Fibroblast of villous mesenchyme (primary cell): ENCODE measurements around the gene PRMT5. TPM values are rescaled to one million over a fixed set of nuclear protein-coding genes. Genes with fewer than 3 reads are reported as not detected.
"Not testable (repeated sequence)": the region's sequence is repeated elsewhere in the genome, so short reads cannot be mapped to it uniquely, and the experiment has no call there.

Experiments
- DNase-seq: peaks from one replicate; pipeline ENCODE4 v3.0.0-alpha.2; 2010; ENCODE audit warnings: low read depth
- H3K4me3 ChIP-seq: 2 replicates; pipeline ENCODE4 v1.5.1; 2011; ENCODE audit warnings: low read depth, mild to moderate bottlenecking, low read length
- total RNA-seq: library from RNA; depleted of rRNA; stranded (reverse); fragments of >200 nt; gene quantifications from 2 replicates; pipeline ENCODE4 v1.2.3, GENCODE V29; 2012
- TF ChIP-seq, protein P1 (sequence below): IDR thresholded peaks from 2 replicates; pipeline ENCODE4 v1.5.1; 2012; ENCODE audit warnings: low read depth, mild to moderate bottlenecking, low read length; ENCODE audit not compliant: insufficient read depth

The PRMT5 gene
- total RNA-seq, 1 donor, result 82.5 TPM

- H3K4me3 ChIP-seq, result no peak overlapping the region
- peak; percentile 79 for DNase-seq
- TF ChIP-seq, protein P1, sequence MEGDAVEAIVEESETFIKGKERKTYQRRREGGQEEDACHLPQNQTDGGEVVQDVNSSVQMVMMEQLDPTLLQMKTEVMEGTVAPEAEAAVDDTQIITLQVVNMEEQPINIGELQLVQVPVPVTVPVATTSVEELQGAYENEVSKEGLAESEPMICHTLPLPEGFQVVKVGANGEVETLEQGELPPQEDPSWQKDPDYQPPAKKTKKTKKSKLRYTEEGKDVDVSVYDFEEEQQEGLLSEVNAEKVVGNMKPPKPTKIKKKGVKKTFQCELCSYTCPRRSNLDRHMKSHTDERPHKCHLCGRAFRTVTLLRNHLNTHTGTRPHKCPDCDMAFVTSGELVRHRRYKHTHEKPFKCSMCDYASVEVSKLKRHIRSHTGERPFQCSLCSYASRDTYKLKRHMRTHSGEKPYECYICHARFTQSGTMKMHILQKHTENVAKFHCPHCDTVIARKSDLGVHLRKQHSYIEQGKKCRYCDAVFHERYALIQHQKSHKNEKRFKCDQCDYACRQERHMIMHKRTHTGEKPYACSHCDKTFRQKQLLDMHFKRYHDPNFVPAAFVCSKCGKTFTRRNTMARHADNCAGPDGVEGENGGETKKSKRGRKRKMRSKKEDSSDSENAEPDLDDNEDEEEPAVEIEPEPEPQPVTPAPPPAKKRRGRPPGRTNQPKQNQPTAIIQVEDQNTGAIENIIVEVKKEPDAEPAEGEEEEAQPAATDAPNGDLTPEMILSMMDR, result peak; percentile 68
These were observed 44.2 kb upstream of the PRMT5 start for GRCh38 chr14:22973217-22974032.

- H3K4me3 ChIP-seq, result no peak overlapping the region
- no peak for DNase-seq
- TF ChIP-seq, protein P1, result no peak
These were observed 43.2 kb upstream of the PRMT5 start for GRCh38 chr14:22972313-22972930.

- TF ChIP-seq, protein P1, result no peak
- no peak for DNase-seq
- H3K4me3 ChIP-seq, result no peak overlapping the region
These were observed 42.0 kb upstream of the PRMT5 start for GRCh38 chr14:22971152-22971551.

GRCh38 chr14:22966783-22967269 is 37.6 kb upstream of the PRMT5 start:
- no peak overlapping the region for H3K4me3 ChIP-seq
- TF ChIP-seq, protein P1, result no peak
- no peak for DNase-seq

DNA sequence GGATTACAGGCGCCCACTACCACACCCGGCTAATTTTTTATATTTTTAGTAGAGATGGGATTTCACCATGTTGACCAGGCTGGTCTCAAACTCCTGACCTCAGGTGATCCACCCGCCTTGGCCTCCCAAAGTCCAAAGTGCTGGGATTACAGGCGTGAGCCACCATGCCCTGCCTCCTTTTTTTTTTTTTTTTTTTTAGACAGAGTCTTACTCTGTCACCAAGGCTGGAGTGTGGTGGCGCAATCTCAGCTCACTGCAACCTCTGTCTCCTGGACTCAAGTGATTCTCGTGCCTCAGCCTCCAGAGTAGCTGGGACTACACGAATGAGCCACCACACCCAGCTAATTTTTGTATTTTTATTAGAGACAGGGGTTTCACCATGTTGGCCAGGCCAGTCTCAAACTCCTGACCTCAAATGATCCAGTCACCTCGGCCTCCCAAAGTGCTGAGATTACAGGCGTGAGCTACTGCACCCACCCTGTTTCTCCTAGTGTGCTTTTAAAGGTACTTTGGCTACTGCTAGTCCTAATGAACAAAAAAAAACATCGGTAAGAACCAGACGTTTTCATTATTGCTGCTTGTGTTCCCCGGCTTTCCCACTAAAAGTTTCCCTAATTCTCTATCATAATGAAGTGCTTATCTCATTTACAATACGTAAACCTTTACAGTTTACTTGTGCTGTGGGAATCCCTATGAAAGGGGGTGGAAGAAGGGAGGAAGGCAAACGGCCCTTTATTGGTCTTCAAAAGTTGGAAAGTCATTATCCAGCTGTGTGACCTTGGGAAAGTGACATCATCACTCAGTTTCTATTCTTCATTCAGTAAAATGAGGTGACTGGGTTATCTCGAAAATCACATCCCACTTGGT is 37.0 kb upstream of the PRMT5 start:
- H3K4me3 ChIP-seq, DNase-seq: not testable (repeated sequence)

GRCh38 chr14:22962061-22962676 is 33.0 kb upstream of the PRMT5 start:
- no peak for DNase-seq
- TF ChIP-seq, protein P1, result no peak
- no peak overlapping the region for H3K4me3 ChIP-seq
